GM19438 (cell line): ENCODE results near the gene NRP1.
"Not testable (repeated sequence)": the region's sequence is repeated elsewhere in the genome, so short reads cannot be mapped to it uniquely, and the experiment has no call there.

Experiments
- ATAC-seq: cut with Tn5 transposase; IDR thresholded peaks from one replicate; pipeline ENCODE4 v1.9.1; 2021; ENCODE audit warnings: low read depth; ENCODE audit not compliant: unreplicated experiment

Gene NRP1

DNA sequence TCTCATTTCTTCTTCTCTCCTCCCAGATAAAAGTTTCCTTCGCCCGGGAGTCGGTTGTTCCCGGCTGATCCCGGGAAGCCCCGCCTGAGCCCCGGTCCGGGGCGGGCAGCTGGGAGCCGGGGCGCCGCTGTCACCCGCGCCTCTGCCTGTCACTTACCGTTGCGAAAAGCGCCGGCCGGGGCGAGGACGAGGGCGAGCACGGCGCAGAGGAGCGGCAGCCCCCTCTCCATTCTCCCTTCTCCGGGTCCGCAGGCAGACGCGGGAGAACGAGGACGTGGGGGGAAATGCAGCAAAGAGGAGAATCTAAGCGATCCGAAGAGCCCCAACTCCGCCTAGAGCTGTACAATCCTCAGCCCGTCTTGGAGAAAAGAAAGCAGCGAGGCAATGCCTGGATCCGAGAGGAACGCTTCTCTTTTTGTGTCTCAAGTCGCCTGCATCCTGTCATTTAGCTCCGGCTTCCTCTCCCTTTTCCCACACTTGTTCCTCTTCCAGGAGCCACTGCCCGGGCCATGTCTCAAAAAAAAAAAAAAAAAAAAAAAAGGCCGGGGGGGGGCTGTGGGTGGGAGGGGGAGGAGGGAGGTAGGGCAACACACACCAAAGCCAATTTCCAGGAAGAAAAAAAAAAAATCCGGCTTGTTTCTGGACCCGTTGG lies at the start of gene NRP1:
TSS of gene NRP1 (minus strand) at position 515 of the 652 bp plus-strand sequence. CDS start at position 230, 285 bp downstream.
- ATAC-seq, result peak; percentile 43

DNA sequence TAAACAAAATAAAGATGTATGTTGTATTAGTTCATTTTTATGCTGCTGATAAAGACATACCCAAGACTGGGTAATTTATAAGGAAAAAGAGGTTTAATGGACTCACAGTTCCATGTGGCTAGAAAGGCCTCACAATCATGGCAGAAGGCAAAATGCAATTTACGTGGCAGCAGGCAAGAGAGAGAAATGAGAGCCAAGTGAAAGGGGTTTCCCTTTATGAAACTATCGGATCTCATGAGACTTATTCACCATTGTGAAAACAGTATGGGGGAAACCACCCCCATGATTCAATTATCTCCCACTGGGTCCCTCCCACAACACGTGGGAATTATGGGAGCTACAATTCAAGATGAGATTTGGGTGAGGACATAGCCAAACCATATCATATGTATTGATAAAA lies 49.7 kb upstream of the NRP1 start:
- not testable (repeated sequence) for ATAC-seq

DNA sequence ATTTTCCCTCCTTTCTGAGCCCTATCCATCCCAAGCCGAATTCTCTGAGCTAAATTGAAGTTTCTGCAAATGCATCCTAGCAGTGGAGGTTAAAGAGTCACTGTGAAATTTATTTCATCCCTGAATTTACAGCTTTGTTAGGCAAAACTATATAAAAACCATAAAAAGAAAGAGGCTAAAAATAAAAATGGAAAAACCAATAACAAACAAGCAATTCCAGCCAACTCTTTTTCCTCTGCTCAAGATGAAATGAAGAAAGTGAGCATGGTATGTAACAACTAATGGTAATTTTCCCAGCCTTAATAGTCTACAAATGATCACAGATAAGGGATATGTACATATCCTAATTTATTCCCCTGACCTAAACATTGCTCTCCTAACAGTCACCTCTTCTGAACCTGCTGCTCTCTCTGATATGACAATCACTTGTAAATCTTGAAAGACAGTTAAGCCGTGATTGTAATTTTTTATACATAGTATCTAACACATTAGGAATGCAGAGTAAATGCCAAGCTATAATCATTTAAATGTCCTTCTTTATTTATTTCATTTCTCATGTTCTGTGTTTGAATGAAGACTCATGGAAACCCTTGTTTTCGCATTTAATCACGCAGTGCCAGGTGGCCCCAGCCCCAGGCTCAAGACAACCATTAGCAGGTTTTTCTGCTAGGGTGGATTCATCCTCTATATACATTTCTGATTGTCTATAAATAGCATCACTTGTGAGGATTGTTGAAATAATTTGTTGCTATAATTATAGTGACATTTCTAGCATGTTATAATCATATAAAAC lies 48.6 kb upstream of the NRP1 start:
- no peak for ATAC-seq

DNA sequence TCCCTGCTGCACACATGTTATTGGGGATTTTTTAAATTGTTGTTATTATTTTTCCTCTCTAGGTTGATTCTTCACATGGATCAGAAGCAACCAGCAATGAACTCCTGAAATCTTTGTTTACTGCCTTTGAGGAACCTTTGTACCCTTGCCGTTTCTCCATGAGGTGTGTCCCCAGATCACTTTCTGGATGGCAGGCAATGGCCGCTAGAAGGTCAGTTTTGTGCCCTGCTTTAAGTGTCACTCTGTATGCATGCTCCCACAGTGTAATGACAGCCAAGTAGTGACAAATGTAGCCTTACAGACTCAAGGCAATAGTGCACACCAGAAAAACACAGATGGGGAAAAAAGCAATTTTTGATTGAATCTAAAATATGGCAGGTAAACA lies 47.7 kb upstream of the NRP1 start:
- ATAC-seq, result no peak

DNA sequence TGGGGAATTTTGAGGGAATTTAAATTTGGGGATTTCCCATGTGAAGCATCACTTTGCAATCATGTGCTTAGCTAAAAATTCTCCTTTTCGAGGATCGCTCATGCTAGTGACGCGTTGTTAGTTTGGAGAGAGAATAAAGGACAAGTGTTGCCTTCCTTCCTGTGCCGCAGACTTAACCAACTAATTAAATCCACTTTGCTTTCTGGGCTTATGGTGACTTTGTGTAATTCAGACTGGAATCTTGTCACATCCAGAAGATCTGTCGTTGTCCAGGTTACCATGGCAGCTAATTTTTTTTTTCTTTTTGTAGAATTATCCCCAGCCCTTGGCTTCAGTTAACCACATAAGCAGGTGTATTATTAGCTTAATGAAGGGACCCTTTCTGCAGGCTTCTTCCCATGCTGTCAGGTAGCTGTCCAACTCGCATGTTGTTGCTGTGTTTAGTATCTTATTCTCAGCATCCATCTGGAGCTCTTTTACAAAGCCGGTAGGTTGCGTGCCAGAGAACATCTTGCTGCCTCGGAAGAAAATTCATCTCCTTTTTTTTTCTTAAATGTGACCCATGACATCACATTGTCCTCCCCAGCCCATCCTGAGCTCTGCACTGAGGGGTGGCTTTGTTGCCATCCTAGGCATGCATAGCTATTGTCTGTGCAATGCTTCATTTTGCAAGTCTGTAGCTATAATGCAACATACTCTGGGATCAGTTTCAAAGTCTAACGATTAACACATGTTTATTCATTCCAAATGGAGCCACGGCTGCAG lies 47.2 kb upstream of the NRP1 start:
- ATAC-seq, result no peak

DNA sequence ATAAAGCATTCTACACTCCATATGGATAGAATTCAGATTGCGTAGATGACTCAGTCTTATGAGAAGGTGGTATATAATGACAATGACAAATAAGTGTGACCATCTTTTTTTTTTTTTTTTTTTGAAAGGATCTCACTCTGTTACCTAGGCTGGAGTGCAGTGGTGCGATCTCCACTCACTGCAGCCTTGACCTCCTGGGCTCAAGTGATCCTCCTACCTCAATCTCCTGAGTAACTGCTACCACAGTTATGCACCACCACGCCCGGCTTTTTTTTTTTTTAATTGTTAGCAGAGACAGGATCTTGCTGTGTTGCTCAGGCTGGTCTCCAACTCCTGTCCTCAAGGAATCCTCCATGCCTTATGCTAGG lies 43.2 kb upstream of the NRP1 start:
- no peak for ATAC-seq

DNA sequence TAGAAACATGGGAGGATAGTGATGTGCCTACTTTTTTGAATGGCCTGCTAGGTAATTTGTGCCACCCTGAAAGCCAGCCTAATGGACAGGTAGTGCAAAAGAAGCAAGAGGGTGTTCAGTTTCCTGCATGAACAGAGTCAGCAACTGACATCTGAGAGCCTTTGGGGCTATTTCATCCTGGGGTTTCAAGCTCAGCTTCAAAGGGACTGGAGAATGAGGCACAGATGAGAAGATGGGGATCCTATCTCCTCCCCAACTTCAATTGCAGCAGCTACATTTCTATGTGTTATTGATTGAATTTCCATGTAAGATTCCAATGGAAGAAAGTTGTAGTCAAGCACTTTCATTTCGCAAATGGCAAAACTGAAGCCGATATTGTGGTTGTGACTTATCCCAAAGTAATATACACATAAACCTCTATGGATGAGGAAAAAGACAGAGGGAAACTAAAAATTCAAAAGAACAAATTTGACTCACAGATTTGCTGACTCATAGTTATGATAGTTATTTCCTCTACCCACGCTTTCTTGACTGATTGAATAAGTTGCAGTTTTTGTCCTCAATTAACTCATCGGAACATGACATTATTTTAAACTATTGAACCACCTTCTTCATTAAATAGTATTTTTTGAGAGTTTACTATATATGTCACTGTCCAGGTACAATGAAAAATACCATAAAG lies 42.6 kb upstream of the NRP1 start:
- no peak for ATAC-seq

DNA sequence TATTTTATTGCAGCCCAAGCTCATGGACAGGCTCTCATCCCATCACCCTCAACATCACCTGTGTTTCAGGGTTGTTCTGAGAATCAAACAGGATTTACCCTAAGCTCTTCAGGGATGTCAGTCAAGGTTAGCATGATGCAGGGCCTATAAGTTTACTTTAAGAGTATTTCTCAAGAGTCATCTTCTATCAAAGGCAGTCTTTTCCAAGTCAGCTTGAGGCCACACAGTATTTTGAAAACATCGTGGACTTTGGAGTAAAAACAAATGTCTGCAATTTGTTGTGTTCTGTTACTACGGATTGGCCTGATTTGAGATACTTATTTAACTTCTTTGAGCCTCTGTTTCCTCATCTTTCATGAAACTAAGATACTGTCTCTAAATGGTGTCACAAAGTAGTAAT lies 42.0 kb upstream of the NRP1 start:
- no peak for ATAC-seq

DNA sequence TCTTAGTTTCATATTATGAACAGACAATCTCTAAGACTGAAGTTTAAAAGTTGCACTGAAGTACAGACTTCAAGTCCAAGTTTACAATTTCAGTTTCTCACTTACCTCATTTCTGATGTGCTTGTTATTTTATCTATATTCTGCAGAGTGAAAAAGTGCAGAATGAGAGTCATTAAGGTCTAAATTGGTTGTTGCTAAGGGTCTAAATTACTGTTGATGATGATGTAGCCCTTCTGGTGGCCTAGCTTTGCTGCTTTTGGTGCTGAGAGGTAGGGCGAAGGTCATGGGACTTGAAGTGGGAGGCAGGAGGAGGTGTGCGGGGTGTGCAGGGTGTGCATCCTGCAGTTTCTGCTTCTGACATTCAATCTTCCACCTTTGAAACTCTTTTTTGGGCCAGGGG lies 38.8 kb upstream of the NRP1 start:
- no peak for ATAC-seq

DNA sequence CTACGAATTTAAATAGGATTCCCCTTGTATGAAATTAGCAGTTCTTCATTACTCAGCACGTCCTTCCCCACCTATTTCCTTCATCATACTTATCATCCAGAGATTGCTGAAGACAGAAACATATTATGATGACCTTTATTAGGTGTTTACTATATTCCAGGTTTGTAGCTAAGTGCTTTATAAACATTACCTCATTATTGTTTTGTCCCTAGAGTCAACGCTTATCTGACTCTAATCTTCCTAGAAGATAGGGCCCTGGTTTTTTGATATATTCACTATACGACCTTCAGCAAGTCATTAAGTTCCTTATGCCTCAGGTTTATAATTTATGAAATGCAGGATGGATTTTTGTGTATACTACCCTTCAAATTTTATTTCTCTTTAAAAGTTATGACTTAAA lies 36.8 kb upstream of the NRP1 start:
- ATAC-seq, result no peak

DNA sequence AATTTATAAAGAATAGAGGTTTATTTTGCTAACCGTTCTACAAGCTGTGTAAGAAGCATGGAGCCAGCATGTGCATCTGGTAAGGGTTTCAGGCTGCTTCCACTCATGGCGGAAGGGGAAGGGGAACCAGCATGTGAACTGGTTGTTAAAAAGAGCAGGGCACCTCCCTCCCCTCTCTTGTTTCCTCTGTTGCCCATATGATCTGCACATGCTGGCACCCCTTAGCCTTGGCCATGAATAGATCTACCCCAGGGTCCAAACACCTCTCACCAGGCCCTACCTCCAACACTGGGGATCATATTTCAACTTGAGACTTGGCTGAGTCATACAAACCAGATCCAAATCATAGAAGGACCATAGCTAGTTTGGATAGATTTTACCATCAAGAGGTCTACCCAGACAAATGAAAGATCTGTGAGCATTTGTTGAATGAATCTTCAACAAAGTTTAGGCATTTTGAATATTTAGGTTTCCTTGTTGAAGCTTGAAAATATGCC lies 36.0 kb upstream of the NRP1 start:
- no peak for ATAC-seq

DNA sequence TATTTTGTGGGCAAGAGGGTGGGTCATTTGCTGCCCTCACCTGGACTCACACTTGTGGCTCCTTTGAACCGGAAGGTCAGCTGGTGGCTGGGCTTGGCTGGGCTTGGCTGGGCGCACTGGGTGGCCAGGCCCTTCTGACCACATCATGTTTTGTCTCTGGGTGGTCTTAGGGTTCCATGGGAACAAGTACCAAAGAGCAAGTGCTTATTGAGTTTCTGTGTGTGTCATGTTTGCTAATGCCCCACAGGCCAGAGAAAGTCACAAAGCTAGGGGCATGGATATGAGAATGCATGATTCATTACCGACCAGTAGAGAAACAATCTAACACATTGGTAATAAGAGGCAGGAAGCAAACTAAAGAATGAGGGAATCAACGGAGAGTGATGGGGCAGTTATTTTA lies 33.6 kb upstream of the NRP1 start:
- ATAC-seq, result no peak

DNA sequence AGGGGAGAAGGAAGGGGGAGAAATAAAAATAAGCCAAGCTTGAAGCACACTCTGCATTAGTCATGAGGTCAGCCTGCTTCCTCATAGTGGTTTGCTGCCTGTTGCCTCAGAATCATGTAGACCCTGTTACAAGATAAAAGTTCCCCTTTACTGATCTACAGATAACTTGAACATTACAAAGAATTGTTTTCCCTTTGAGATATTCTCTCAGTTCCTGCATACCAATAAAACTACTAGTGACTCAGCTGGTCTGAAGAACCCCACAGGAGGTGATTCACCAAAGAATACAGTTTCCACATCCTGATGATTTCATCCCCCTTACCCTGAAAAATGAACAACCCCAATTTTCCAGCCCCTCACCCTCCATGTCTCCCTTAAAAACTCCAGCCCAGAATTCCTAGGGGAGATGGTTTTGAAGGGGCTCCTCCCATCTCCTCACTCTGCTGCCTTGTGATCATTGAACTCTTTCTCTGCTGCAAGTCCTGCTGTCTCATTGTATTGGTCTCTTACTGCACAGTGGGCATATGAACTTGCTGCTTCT lies 31.5 kb upstream of the NRP1 start:
- ATAC-seq, result no peak

DNA sequence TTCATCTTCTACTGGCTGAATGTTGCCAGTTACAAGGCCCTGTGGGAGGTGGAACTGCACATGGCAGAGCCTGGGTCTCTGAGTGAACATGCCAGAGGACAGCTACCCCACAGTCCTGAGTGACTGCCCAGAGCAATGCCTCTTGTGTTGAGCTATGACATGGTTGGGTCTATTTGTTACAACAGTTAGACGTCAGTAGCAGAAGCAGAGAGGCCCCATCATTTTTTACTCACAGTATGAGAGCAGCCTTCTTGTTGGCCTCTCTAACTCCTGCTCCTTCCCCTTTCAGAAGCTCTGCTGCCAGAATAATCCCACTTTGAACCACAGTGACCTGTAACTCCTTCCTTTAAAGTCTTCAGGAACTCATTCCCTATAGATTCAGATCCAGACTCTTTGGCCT lies 30.8 kb upstream of the NRP1 start:
- no peak for ATAC-seq

DNA sequence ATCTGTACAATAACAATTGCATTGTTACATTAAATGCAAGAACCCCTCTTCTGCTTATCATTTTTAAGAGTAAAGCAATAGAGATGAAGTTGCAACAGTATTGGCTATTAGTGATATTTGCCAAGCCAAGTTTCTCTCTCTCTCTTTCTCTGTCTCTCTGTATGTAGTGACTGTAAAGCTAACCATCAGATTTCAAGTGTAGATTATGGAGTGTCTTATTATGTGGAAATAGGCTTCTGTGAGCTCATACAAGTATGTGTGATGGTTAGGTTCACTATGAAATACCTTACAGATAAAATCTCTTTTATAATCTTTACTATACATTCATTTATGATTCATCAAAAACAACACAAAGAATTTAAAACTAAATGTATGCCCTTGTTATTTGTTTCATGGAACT lies 28.6 kb upstream of the NRP1 start:
- ATAC-seq, result no peak

DNA sequence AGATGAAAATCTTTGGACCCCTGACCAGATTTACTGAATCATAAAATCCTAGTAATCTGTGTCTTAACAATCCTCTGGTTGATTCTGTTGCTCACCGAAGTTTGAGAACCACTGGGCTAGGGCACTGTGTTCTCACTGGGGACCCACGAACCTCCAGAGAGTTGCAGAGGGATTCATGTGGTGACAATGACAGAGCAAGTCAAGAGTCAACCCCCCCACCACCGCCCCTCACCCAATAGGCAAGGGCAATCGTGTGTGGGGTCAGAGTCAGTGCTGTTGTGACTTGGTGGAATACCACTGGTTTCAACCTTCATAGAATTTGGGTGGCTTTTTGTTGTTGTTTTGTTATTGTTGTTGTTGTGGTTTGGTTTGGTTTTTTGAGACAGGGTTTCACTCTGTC lies 23.5 kb upstream of the NRP1 start:
- ATAC-seq, result no peak

DNA sequence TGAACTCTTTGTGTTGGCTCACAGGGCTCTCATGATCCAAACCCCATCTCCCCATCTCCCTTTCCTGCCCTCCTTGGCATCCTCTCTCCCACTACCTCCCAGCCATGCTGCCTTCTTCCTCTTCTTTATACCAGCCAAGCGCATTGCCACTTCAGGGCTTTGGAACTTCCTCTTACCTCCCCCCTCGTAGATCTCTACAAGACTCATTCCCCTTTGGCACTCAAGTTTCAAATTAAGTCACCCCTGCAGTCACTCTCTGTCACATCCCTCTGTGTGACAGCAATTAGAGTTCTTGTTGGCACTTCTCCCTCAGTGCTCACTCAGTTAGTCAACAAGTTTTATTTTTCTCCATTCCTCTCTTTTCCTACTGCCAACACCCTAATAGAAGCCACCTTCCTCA lies 20.8 kb upstream of the NRP1 start:
- ATAC-seq, result no peak

DNA sequence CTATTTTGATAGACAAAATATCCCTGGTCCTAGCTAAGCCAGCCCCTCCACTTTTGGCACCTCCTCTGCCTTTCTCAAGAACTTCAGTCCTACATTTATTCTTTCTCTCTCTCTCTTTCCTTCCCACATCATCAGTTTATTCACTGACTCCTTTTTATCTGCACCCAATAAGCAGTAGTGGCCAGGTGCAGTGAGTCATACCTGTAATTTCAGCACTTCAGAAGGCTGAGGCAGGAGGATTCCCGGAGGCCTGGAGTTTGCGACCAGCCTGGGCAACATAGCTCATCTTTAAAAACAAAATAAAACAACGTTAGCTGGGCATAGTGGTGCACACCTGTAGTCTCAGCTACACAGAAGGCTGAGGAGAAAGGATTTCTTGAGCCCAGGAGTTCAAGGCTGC lies 19.4 kb upstream of the NRP1 start:
- ATAC-seq, result no peak

DNA sequence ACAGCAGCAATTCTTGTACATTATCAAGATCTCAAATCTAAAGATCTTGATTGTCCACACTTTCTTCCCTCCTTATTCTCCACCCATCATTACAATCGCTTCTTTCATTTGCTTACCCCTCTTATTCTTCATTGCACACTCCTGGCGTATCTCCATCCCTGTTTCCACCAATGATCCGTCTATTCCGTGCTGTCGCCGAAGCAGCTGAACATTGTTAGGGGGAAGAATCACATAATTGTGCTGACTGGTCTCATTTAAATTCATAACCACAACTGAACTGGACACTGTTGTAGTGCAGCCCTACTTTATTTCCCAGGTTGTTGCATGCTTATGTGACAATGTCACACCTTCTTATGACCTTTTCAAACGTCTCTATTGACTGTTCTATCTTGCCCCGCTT lies 18.9 kb upstream of the NRP1 start:
- no peak for ATAC-seq

DNA sequence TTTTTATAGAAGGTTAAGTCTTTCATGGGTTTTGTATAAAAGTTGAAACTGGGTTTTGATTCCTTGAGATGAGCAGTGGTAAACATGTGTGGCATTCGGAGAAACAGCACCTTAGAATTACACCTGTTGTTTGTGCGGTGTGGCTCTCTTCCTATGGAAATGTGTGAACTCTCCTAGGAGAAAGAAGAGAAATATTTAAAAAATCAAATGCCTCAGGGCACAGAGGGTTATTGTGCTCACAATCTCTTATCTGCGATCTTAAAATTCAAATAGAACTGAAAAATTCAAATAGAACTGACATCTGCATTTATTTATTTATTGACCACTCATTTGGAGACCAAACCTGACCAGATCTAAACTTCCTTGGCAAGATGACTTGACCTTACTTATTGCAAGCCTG lies 18.1 kb upstream of the NRP1 start:
- ATAC-seq, result no peak

DNA sequence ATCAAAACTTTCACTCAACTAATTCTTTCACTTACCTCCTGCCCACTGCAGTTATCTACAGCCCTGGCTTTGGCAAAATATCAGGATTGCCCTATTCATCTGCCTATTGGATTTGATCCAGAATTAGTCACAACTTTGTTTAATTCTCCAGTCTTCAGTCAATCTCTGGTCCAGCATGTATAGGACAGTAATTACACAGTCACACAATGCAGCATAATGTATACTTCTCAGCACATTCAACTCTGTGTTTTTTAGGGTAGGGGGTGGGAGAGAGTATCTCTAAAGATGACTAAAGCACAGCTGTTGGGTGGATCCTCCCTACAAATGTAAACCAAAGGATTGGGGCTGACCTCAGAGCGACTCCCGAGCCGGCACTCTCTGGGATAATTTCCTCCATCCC lies 17.7 kb upstream of the NRP1 start:
- ATAC-seq, result no peak
